IPS DF 19.7 (cell line): ENCODE data around the gene CD44.
A peak's percentile ranks its signal among the peaks of the same experiment; 100 is the strongest.

Experiments used
- DNase-seq: peaks from one replicate; pipeline ENCODE4 v3.0.0-alpha.2; 2013; ENCODE audit warnings: low read depth, low spot score

The CD44 gene

DNA sequence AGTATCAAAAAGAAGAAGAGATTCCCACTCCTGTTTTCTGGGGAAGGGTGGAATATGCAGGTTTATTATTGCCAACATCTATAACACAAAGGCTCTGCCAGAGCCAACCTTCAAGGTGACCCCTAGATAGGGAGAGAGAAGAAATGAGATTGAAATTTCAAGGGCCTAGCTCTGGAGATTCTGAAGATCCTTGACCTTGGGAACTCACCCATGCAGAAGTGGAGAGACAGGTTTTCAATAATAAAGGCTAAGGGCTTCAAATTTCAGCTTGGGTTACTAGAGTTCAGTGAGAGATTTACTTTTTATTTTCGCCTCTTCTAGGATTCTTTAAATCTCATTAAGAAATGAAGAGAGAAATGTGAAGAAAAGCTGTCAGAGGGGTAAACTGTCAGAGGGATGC lies 98.4 kb downstream of the CD44 start:
- no peak for DNase-seq

DNA sequence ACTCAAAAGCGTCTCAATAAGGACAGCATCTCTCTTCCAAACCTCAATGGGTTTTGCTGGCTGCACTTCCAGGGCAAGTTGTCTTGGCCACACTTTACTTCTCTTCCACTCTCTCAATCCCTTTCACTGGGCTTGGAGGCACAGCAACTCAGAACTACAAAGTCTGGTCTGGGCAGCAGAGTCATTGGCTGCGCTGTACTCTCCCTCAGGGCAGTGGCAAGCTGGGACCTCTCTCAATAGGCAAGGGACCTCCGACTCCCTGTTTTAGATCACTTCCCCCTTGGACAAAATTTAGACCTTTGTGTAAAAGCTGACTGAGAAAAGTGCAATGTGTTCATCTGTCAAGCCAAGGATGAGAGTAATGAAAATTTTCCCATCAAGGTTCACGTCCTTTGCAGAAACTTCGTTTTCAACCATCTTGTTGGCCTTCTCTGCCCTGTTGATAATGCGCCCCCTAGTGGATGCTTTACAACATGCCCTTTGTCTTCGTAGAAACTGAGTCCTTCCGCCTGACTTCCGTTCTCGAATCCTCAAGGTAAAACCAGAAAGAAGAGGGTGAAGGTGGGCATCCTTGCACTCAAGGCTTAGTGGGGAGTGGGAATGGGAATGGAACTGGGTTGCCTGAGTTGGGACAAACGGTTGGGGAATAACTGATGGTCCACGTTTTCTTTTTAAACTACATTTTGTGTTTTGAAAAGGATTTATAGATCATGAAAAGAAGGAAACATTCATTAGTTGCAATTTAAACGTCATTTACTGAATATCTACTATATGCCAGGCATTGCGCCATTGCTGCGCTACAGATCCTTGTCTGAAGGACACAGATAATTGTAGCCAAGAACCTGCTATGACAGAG lies 99.1 kb downstream of the CD44 start:
- peak; percentile 54 for DNase-seq

DNA sequence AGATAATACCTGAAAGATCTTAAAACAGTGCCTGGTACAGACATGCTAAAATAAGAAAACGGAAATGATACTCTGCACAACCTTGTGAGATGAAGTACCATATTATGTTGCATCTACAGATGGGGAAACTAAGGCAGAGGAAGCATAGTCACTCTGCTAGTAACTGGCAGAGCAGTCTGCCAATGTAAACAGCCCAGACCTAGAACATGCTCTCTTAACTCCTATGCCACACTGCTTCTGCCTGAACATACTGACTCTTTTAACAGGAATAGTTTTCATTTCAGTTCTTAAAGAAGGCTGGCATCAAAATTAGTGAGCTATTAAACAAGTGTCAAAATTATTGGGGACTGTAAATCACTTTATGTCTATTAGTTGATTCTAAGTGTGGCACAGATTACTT lies 99.9 kb downstream of the CD44 start:
- no peak for DNase-seq

DNA sequence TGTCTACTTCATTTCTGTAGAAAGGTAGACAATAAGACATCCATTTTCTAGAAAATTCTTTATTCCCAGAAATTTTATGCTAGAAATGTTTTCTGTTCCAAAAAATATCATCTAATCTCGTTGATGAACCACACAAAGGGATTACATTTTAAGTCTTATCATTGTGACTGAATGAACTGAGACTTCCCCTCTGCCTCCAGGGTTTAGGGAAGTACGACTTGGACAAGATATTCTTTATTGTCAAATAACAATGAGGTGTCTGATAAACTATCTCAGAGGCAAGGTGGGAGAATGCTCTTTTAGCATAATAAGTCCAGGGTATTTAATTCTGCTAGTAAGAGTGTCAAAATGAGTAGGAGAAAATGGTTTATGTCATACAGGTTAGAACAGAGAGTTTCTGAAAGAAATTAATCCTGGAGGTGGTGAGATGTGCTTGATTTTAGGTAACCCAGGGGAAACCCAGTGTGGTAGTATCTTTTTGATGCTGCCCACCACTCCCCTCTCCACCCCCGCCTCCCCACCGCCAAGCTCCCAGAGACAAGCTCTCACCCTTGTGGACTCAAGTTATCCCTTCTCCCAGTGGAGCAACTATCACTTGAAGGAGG lies 100.6 kb downstream of the CD44 start:
- no peak for DNase-seq

DNA sequence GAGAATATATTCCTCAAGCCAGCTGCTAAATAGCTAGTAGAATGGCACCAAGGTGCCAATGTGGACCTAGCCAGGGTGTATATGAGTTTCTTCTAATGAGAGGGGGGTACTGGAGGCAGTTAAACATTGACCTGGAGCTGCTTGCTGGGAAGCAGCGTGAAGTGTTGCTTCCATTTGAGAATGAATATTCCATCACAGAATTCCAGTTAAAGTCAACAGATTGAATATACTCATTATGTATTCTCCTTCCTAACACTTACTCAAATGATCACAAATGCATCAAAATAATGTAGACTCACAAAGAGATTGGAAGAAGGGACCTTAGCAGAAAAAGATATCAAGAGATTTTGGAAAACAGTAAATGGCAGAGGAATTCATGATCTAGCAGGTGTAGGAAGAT lies 102.1 kb downstream of the CD44 start:
- no peak for DNase-seq

DNA sequence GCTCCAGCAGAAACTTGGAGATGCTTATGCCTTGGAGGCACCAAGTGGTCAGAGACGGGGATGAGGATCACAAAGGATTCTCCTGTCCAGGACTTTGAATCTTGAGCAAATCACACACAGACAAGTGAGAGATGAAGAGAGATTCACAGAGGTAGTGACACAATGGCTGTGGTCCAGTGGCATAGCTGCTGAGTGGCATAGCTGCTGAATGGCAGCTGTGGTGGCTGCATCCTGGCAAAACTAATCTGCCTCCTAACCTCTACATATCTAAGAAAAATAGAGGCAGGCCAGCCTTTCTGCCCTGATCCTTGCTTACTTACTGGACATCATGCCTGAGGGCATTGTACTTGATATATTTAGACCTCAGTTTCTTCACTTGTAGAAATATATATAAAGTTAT lies 102.6 kb downstream of the CD44 start:
- no peak for DNase-seq

DNA sequence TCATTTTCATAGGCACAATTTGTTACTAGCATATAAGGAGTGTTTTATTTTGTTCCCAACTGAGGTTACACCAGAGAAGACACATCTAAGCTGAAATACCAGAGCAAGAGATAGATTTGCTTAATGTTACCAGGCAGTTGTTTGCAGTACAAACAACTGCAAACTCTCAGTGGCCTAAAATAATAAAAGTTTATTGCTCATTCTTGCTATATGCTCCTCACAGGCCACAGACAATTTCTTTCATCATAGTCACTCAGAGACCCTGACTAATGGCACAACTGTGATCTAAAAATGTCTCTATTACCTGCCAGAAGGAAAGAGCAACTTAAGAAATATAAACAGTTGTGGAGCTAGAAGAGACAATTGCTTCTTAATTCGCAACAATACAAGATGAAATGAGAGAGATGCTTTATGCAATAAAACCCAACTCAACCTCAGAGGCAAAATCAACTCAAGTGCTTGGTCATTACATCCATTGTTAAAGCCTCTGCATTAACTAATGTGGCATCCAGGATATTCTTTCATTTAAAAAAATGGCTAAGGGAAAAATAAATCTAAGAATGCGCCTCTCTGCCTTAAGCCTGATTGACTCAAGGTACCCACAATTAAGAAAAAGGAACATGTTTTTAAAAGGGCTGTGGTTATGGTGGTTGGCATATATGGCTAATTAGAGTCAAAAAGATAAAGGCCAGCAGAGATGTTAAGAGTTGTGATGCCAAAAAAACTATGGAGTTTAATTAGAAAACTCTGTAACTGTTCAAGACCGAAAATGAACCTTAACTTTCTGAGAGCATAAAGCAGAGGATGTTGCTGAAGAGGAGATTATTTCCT lies 103.7 kb downstream of the CD44 start:
- DNase-seq, result no peak

DNA sequence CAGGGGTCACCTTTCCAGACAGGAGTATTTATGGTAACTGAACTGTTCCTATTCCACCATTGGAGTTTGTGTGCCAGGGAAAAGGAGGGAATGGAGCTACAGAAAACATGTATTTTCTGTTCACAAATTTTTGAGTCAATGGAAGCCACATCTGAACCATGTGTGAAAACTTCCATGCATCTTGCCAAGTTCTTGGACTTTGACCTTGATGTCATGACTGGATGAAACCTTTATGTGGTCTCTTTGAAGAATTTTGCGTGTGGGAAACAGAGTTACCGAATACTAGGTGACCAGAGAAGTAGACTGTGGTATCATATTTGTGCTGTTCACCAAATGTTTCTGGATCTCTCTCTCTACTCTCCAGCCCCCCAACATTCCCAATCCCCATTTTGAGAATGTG lies 104.8 kb downstream of the CD44 start:
- DNase-seq, result no peak

DNA sequence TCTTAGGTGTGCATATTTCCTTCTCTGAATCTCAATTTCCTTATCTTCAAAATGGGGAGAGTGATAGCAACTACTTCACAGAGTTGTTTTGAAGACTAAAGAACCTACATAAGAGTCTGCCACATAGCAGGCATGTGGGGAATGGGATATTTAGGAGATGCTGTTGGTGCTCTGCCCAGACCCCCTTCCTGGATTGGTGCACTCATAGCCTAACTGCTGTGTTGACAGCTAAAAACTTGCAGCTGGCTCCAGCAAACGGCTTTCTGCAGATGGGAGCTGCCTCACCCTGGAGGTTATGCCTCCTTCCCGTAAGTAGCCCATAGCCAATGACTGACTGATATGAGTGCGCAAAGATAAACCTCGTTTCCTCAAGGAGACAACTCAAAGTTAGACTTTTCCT lies 106.1 kb downstream of the CD44 start:
- no peak for DNase-seq

DNA sequence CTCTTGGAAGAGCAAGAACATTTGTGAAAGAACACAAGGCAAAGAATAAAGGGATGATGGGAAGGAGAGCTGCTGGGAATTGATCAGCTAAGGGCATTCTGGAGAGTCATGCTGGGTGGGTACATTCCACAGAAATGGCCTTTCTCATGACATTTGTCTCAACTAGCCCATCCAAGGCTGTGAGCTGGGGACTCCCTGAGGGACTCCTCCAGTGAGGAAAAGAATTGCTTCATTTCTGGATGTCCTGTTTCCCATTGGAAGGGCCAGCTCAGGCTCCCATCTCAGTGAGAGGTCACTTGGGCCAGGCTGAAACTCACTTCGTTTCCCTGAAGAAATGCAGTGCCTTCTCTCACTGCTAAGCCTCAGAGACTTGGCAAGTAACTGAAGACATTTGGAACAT lies 106.8 kb downstream of the CD44 start:
- DNase-seq, result no peak

DNA sequence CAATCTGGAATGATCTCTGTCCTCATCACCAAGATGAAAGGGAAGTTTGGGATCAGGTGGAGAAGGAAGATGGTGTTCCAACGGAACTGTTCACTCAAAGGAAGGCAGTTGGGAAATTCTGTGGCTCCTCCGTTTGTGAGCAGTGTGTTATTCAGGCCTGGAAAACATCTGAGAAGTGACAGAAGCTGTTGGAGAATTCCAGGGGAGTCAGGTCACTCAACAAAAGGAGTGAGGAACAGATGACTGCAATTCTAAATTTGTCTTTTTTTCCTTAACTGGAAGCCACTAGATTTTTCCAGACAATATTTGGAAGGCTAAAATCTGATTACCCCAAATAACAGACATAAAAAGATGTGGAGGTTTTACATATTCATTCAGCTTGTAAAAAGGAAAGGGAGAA lies 107.8 kb downstream of the CD44 start:
- DNase-seq, result no peak

DNA sequence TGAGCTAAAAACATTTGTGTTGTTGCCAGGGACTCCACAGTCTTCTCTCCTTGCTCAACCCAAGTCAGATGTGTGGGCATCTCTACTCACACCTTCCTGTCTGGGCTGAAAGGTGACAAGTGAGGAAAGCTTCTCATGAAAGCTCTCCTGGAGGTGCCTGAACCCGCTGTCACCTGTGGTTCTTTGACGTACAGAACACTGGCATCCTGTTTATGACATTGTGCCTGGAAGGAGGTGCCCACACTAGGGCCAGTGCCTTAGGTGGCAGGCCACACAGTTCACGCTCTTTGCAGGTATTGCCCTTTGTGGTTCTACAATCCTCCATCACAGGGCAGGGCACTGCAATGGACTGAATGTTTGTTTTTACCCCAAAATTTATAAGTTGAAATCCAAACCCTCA lies 108.5 kb downstream of the CD44 start:
- no peak for DNase-seq

DNA sequence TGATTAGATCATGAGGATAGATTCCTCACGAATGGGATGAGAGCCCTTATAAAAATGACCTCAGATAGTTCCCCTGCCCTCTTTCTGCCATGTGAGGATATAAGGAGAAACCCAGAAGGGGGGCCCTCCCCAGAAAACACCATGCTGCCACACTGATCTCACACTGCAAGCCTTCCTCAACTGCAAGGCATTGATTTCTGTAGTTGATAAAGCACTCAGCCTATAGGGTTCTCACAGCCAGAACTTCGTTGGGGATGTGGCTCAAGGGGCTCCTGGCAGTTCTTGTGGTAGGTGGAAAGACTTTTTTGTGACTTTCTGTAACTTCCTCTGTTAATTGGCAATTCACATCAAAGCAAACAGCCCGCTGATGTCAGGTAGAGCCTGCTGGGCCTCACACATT lies 108.9 kb downstream of the CD44 start:
- no peak for DNase-seq

DNA sequence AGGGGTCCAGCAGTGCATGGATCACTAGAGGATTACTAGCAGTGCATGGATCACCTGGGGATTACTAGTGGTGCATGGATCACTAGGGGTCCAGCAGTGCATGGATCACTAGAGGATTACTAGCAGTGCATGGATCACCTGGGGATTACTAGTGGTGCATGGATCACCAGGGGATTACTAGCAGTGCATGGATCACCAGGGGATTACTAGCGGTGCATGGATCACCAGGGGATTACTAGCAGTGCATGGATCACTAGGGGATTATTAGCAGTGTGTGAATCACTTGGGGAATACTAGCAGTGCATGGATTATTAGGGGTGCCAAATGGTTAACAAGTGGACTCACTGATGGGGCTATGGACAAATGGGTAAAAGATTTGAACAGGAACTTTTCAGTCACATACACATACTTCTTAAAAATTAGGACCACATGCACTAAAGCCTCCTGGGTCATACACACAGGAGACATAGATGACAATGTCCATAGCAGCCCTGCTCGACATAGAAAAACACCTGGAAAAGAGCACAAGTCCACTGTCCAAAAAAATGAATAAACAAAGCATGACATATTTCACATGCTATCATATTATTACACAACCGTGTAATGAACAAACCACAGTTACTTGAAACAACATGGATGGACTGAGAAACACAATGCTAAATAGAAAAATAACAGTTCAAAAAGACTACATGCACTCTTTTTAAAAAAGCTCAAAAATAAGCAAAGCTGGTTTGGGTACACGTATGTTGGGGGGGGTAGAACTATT lies 109.8 kb downstream of the CD44 start:
- no peak for DNase-seq

DNA sequence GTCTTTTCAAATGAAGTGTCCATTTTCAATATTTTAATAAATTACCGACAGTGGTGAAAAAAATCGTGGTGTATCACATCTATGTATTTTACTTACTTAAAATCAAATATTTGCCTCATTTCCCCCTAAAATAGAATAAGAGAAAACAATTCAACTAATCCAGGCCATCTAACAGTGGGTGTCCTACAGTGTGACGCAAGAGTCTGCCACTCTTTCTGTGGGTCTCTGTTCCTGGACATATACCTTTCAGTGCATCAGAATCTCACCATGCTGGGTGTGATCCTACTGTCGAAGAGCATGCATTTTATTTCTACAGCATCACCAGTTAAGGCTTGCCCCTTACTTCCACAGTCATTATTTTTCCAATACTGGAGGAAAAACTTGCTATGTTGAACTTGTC lies 111.2 kb downstream of the CD44 start:
- DNase-seq, result no peak

DNA sequence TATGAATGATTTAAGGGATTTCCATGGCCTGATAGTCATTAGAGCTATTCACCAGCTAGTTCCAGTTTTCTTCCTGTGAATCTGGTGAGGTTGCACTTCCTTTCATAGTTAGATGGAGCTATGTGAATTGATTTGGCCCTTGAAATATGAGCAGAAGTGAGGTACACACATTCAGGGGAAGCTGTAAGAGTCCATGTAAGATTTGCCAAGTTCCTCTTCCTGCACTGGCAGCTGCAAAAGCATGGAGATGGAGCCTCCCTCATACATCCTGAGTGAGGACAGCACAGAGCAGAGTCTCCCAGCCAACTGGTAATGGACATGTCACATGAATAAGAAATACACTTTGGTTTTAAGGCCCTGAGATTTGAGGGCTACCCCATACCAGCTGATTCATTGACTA lies 111.7 kb downstream of the CD44 start:
- no peak for DNase-seq

DNA sequence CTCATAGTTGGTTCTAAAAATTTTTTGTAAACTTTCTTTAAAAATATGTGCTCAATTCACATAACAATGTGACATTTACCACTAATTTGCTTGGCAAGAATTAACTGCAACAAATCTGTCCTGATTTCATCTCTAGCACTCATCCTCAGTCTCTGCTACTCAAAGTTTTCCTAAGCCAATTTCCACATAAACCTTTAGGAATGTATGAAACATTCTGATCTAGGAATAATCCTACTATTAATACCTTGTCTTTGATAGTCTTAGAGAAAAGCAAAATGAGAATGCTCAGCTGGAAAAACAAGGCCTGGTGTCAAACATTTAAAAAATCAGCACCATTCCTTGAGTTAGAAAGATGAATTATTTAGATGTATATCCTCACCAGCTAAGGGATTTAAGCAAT lies 114.3 kb downstream of the CD44 start:
- DNase-seq, result no peak

DNA sequence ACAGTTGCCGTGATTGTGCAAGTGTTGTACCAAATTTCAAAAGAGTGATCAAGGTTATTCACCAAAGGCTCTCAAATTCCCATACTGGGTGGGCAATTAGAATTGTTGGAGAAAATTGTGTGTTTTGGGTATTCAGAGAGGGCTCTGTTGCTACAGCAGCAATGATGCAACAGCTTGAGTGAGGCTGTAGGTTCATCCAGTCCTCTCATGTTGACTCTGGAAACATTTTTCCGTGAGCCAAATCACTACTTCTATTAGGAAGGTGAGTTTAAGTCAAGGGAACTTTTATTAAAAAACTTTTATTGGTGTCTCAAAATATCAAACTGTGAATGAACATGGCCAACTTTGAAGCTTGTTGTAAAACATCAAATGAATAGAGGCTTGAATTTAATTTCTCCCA lies 116.5 kb downstream of the CD44 start:
- DNase-seq, result no peak

DNA sequence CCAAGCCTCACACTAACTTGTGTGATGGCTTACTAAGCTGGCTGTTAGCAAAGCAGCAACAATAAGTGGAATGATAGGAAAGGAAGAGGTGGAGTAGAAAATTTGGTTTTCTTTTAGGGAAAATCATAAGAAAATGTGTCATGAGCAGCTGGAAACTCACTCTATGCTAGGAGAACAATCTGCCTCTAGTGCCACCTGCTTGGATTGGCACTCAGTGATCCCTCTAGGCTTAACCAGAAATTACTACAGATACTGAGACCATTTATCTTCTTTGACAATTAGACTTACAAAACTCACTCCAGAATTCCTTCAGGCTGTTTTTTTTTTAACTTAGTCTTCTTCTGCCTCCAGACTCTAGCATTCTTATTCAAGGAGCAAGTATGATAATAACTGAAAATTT lies 117.3 kb downstream of the CD44 start:
- DNase-seq, result no peak

DNA sequence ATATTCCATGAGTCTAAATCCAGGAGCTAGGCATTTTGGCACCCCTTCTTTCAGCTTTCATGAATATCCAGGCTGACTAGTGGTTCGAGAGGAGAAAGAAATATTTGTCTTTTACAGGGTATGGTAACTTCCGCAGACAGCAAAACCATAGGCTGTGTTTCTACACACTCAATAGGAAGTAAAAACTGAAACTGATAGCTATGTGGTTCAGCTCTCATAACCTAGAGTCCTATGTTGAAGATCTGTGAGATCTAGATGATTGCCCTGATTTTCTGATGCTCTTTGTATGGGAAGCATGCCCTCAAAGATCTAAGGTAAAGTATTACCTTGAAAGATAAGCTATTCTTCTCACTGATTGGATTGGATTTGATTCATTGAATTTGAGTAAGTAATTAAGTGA lies 118.3 kb downstream of the CD44 start:
- DNase-seq, result no peak

DNA sequence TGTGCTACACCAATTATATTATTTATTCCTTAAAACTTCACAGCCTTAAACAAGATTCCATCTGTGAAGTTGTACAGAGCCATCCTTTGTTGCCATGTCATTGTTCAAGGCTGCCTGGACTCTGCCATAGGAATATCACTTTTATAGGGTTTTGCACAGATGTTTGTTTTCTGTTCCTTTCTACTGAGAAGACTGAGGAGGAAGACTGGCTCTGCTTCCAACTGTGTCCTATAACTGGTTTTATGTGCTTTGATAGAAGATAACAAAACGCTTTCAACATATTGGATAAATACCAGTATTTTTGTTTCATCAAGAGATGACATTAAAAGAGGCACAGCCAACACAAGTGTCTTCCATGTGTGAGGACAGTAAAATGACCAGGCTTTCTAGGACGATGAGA lies 120.6 kb downstream of the CD44 start:
- no peak for DNase-seq
